Midbrain (tissue), 1 donor: ENCODE data around the gene PLCL2.
A peak's percentile ranks its signal among the peaks of the same experiment; 100 is the strongest.

ENCODE experiments used
- DNase-seq: peaks from one replicate; lab custom pipeline; 2025; lab: John Stamatoyannopoulos, UW

The PLCL2 gene

GRCh38 chr3:17011728-17012338 lies 127.1 kb downstream of the PLCL2 start:
- no peak for DNase-seq

DNA sequence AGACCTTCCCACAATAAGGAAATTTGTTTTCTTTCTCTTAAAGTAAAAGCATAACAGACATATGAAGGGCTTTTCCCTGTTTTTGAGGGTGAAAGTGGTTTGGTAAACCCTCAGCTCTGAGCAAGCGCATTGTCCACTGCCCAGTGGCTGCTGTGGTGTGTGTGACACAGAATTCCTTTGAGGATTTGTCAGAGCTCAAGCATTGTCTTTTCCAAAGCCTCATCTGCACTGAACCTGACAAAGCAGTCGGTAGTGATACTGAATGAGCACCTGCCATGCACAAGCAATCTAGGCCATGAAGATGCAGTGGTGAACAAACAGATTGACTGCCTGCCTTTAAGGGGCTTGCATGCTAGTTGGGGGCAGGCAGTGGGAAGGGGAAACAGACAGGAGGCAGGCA lies 128.3 kb downstream of the PLCL2 start:
- no peak for DNase-seq

- no peak for DNase-seq
These were observed 128.8 kb downstream of the PLCL2 start for GRCh38 chr3:17013571-17013970.

- DNase-seq: no peak
These were observed 129.5 kb downstream of the PLCL2 start for GRCh38 chr3:17014284-17014683.

- no peak for DNase-seq
These were observed 130.0 kb downstream of the PLCL2 start for GRCh38 chr3:17014709-17015108.

DNA sequence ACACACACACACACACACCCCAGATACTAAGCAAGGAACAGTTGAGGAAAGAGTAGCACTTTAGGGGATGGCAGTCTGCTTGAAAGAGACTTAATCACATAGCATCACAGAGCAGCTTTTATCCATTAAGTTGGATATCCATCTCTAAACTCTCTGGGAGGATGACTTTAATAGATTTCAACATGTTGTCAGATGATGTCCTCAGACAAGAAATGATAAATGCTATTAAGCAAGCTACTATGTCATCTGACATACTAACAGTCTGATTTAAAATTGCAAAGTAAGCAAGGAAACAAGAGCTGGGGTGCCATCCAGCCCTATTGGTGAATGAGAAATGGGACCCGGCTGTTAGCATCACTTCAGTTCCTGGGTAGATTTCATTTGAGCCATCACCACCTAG lies 136.9 kb downstream of the PLCL2 start:
- DNase-seq: no peak

DNA sequence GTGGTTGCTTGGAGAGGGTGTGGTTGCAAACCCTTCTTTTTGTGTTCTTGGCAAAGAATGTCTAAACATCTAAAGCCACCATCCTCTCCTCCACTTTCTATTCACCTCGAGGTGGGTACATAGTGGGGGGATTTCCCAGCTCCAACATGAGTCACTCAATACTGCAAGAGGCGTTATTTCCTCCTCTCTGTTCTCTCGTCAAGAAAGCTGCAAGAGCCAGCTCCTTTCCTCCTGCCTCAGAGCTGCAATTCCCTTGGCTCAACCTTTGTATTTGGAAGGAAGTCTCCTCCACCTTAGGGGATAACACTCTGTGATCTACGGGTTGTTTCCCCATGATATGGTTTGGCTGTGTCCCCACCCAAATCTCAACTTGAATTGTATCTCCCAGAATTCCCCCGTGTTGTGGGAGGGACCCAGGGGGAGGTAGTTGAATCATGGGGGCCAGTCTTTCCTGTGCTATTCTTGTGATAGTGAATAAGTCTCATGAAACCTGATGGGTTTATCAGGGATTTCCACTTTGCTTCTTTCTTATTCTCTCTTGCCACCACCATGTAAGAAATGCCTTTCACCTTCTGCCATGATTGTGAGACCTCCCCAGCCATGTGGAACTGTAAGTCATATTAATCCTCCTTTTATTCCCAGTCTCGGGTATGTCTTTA lies 138.4 kb downstream of the PLCL2 start:
- DNase-seq: no peak

DNA sequence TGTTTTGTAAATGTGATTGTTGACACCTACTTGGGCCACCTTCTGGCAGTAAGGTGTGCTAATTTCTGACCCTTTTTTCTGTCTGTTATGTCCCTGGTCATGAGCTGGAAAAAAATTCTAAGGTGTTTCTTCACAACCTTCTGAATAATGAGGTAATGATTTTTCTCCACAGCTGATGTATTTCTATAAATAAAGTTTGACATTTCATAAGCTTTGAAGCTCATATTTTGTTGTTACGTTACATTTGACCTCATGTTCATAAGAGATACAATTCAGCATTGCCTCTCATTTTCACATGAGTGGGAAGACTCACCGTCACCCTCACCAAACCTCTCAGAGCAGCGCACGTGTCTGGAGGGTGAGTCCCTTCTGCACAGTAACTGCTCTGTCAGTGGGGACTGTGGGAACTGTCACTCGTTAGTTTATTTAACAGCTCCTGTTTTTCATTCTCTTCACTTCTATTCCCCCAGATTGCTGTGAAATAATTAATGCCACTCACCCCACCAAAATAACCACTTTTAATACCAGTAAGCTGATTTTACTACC lies 140.9 kb downstream of the PLCL2 start:
- DNase-seq: no peak

DNA sequence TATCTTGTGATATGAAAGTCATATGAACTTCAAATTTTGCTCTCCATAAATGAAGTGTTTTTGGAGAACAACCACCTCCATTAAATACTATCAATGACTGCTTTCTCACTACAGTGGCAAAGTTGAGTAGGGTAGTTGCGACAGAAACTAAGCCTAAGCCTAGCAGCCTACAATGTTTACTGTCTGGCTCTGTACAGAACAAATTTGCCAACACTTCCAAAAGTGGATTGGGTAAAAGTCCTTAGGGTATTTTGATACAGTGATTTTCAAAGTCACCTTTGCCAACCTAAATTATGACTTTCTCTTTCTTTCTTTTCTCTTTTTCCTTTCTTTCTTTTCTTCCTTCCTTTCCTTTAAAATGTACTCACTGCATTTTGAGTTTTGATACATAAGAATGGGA lies 142.6 kb downstream of the PLCL2 start:
- no peak for DNase-seq

DNA sequence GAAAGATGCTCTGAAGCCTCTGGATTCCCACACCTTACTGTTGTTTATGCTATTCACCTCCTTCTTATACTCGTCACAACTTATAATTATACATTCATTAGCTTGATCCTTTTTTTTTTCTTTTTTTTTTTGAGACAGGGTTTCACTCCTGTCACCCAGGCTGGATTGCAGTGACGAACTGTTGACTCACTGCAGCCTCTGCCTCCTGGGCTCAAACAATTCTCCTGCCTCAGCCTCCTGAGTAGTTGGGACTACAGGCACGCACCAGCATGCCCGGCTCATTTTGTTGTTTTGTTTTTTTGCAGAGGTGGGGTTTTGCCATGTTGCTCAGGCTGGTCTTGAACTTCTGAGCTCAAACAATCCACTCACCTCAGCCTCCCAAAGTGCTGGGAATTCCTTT lies 143.6 kb downstream of the PLCL2 start:
- DNase-seq: no peak

- no peak for DNase-seq
These were observed 145.7 kb downstream of the PLCL2 start for GRCh38 chr3:17030438-17030837.

GRCh38 chr3:17030956-17031652 lies 146.3 kb downstream of the PLCL2 start:
- no peak for DNase-seq

- peak; percentile 42 for DNase-seq
These were observed 147.8 kb downstream of the PLCL2 start for GRCh38 chr3:17032407-17033034.

DNA sequence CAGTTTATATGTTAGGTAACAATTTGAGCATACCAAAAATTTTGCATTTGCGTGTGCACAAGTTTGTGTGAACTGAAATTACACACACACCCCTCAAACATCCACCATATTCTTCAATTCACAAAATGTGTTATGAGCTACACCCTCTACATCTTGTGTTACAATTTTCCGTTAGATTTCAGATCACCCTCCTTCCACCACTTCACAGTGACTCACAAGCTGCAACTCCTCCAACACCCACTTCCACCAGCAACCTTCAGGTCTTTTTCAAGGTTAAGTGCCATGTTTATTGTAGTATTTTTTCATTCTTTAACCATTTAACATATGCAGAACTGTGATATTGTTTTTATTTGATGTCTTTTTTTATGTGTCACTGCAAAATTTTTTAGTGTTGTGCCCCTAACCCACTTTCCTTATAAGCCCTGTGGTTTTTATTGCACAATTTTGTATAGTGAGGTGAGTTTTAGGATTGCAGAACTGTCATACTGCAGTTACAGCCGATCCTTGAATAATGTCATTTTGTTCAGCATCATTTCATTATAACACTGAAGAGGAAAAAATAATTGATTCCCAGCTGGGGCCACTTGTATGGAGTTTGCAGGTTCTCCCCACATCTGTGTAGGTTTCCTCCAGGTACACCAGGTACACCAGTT lies 148.9 kb downstream of the PLCL2 start:
- DNase-seq: no peak

GRCh38 chr3:17035033-17035432 lies 150.3 kb downstream of the PLCL2 start:
- DNase-seq: no peak

DNA sequence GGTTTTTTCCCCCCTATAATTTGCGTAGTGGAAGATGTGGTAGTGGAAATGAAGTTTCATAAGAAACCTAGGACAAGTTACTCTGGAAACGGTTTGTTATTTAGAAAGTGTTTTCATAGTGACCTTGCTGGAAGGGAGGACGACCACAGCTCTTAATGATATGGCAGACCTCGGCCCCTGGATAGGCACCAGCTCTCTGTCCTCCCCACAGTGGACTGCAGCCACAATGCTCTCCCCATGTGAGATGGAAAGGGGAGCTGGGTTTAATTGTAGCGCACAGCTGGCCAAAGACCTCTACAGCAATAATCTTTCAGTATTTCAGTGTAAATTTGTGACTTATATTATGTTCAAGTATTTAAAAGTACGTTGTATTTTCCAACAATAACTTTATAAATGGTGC lies 151.2 kb downstream of the PLCL2 start:
- no peak for DNase-seq

DNA sequence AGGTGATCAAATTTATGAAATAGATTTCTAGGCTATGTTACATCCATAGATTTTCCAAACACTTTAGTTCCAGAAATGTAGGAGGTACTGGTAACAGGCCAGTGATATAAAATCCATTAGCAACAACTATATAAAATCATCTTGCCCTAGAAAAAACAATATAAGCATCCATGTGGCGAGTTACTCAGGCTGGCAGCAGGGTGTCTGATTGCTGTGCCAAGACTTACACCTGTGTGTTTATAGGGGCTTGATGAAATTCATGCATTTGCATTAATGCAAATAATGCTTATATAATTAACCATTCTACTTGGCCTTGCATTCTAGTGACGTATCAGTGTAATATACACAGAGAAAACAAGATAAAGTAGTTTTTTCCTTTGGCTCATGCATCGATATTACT lies 153.4 kb downstream of the PLCL2 start:
- no peak for DNase-seq

DNA sequence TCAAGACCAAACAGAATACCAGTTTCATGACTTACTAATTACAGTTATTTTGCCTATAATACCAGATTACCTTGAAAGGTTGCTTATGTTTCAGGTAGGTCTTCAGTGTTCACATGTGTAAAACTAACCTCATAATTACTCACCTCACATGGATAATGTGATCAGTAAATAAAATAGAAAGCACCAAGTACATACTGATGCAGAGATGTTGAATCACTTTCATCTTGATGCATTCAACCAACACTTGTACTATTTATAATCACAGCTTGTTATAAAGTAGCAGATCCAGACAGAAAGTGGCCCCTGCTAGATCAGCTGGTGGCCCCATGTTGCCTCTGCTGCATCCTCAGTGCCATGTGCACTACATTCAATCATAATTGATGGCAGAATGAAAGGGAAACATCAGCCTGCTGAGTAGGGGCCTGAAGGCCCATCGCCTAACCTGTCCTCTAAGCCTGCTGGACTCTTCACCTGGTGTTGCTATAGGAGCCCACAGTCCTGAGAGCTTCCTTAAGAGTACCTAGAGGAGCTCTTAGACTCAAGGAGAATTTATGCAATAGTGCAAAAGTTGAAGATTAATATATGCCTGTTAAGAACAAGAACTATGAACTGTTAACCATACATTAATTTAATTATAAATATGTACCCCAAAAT lies 154.3 kb downstream of the PLCL2 start:
- no peak for DNase-seq

GRCh38 chr3:17039594-17039993 lies 154.8 kb downstream of the PLCL2 start:
- DNase-seq: no peak

GRCh38 chr3:17040322-17040989 lies 155.7 kb downstream of the PLCL2 start:
- no peak for DNase-seq

- no peak for DNase-seq
These were observed 156.2 kb downstream of the PLCL2 start for GRCh38 chr3:17040990-17041377.
